Measurements from ENCODE around the gene NSUN6.
"Not testable (repeated sequence)": the region's sequence is repeated elsewhere in the genome, so short reads cannot be mapped to it uniquely, and the experiment has no call there.

The NSUN6 gene

GRCh38 chr10:18647945-18648344 is 3.4 kb downstream of the NSUN6 start:
- Histone ChIP-seq H3K79me2 (ENCODE audit: insufficient read depth, low read length) (peaks cover 40% of the 10 kb centered on the region), H3K36me3 (ENCODE audit: insufficient read depth, low read length) (peaks cover 34% of the 10 kb centered on the region), H3K4me3 (ENCODE audit: low read depth in 1 of 2, low read length in 2 of 2) (0 out of 4 replicates have a peak overlapping the region, but pooled peaks of 1 of the 2 experiments have one; percentile 10), H3K9ac (ENCODE audit: low read depth, low read length) (no peak overlapping the region), H3K9me3 (ENCODE audit: insufficient read depth, low read length, severe bottlenecking) (no peaks in the 10 kb centered on the region), H4K20me1 (ENCODE audit: insufficient read depth, low read length) (no peaks in the 10 kb centered on the region), H3K27ac (ENCODE audit: low read length) (no peak overlapping the region; the same call in 1 of the 2 replicates), H3K4me1 (ENCODE audit: insufficient read depth, low read length) (peaks cover 42% of the 10 kb centered on the region), H2AFZ (ENCODE audit: low read depth, low read length) (no peak overlapping the region), H3K4me2 (ENCODE audit: insufficient read depth, low read length) (peak overlapping the region; percentile 79; the same call in 1 of the 2 replicates), H3K27me3 (ENCODE audit: insufficient read depth, low read length, poor library complexity) (no peaks in the 10 kb centered on the region)
- TF ChIP-seq, protein P1, sequence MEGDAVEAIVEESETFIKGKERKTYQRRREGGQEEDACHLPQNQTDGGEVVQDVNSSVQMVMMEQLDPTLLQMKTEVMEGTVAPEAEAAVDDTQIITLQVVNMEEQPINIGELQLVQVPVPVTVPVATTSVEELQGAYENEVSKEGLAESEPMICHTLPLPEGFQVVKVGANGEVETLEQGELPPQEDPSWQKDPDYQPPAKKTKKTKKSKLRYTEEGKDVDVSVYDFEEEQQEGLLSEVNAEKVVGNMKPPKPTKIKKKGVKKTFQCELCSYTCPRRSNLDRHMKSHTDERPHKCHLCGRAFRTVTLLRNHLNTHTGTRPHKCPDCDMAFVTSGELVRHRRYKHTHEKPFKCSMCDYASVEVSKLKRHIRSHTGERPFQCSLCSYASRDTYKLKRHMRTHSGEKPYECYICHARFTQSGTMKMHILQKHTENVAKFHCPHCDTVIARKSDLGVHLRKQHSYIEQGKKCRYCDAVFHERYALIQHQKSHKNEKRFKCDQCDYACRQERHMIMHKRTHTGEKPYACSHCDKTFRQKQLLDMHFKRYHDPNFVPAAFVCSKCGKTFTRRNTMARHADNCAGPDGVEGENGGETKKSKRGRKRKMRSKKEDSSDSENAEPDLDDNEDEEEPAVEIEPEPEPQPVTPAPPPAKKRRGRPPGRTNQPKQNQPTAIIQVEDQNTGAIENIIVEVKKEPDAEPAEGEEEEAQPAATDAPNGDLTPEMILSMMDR (IDR thresholded peaks at IDR 0.05; ENCODE audit: borderline replicate concordance, extremely low read depth, low read length, poor library complexity, severe bottlenecking): no peak
- no peak for TF ChIP-seq EZH2 (IDR thresholded peaks at IDR 0.05; ENCODE audit: borderline replicate concordance, low read depth, low read length, severe bottlenecking)
- ATAC-seq (ENCODE audit: insufficient read depth, low read depth): no peak
- DNase-seq: no peak

DNA sequence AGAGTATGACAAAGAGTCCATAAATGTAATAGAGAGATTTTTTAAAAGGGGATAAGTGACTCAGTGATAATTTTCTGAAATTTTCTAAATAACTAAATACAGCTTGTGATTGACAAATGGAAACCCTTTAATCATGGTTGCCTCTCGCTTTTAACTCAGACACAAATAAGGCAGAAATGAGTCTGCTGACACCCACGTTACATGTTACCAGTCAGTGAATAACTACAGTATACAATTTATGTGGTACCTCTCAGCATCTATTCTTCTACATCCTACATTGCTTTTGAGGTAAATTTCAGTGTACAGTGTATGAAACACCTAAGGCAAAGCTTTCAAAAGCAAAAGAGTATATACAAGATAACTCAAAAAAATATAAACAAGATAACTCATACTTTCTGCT is 4.2 kb downstream of the NSUN6 start:
- TF ChIP-seq, protein P1 (IDR thresholded peaks at IDR 0.05; ENCODE audit: borderline replicate concordance, extremely low read depth, low read length, poor library complexity, severe bottlenecking): no peak
- TF ChIP-seq EZH2 (IDR thresholded peaks at IDR 0.05; ENCODE audit: borderline replicate concordance, low read depth, low read length, severe bottlenecking): no peak
- no peak for ATAC-seq (ENCODE audit: insufficient read depth, low read depth)
- Histone ChIP-seq H3K36me3 (ENCODE audit: insufficient read depth, low read length) (peaks cover 35% of the 10 kb centered on the region), H4K20me1 (ENCODE audit: insufficient read depth, low read length) (no peaks in the 10 kb centered on the region), H3K79me2 (ENCODE audit: insufficient read depth, low read length) (peaks cover 43% of the 10 kb centered on the region), H3K9me3 (ENCODE audit: insufficient read depth, low read length, severe bottlenecking) (no peaks in the 10 kb centered on the region), H3K27me3 (ENCODE audit: insufficient read depth, low read length, poor library complexity) (no peaks in the 10 kb centered on the region), H3K4me3 (ENCODE audit: low read depth in 1 of 2, low read length in 2 of 2) (no peak overlapping the region), H2AFZ (ENCODE audit: low read depth, low read length) (no peak overlapping the region), H3K4me1 (ENCODE audit: insufficient read depth, low read length) (peaks cover 37% of the 10 kb centered on the region), H3K4me2 (ENCODE audit: insufficient read depth, low read length) (no peak overlapping the region), H3K27ac (ENCODE audit: low read length) (no peak overlapping the region), H3K9ac (ENCODE audit: low read depth, low read length) (no peak overlapping the region)
- DNase-seq: no peak

DNA sequence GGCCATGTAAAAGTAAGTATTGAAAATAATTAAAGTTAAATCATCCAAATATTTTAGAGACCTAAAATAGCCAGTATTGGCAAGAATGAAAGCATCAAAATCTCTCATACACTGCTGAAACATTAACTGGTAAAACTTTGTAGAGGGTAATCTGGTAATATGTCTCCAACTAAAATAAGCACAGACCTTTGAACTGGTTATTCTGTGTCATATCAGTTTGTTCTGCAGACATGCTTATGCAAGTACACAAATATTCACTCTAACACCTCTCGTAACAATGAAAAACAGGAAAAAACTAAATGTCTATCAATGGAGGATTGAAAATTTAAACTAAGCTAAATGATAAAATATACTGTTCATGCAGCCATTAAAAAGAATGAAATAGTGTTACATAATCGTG is 11.7 kb downstream of the NSUN6 start:
- H4K20me1 ChIP-seq (ENCODE audit: insufficient read depth, low read length); H3K9ac ChIP-seq (ENCODE audit: low read depth, low read length); H3K79me2 ChIP-seq (ENCODE audit: insufficient read depth, low read length); DNase-seq; H3K4me3 ChIP-seq (ENCODE audit: low read depth in 1 of 2, low read length in 2 of 2); H3K27me3 ChIP-seq (ENCODE audit: insufficient read depth, low read length, poor library complexity); ATAC-seq (ENCODE audit: insufficient read depth, low read depth); H2AFZ ChIP-seq (ENCODE audit: low read depth, low read length); H3K4me2 ChIP-seq (ENCODE audit: insufficient read depth, low read length); H3K9me3 ChIP-seq (ENCODE audit: insufficient read depth, low read length, severe bottlenecking); H3K4me1 ChIP-seq (ENCODE audit: insufficient read depth, low read length); H3K27ac ChIP-seq (ENCODE audit: low read length): not testable (repeated sequence)
- peaks cover 24% of the 10 kb centered on the region; the same call in 1 of the 2 replicates for H3K36me3 ChIP-seq (ENCODE audit: insufficient read depth, low read length)

- not testable (repeated sequence) for H3K4me2 ChIP-seq (ENCODE audit: insufficient read depth, low read length); H3K9ac ChIP-seq (ENCODE audit: low read depth, low read length); H2AFZ ChIP-seq (ENCODE audit: low read depth, low read length); ATAC-seq (ENCODE audit: insufficient read depth, low read depth); H3K4me3 ChIP-seq (ENCODE audit: low read depth in 1 of 2, low read length in 2 of 2); H3K9me3 ChIP-seq (ENCODE audit: insufficient read depth, low read length, severe bottlenecking); H3K27ac ChIP-seq (ENCODE audit: low read length); H4K20me1 ChIP-seq (ENCODE audit: insufficient read depth, low read length); H3K27me3 ChIP-seq (ENCODE audit: insufficient read depth, low read length, poor library complexity); DNase-seq; H3K79me2 ChIP-seq (ENCODE audit: insufficient read depth, low read length); H3K4me1 ChIP-seq (ENCODE audit: insufficient read depth, low read length)
- peaks cover 13% of the 10 kb centered on the region; the same call in 1 of the 2 replicates for H3K36me3 ChIP-seq (ENCODE audit: insufficient read depth, low read length)
These were observed 14.0 kb downstream of the NSUN6 start for GRCh38 chr10:18637400-18637799.

All from DND-41 (cell line).